H9 (cell line): Measurements from ENCODE around the gene CYGB. TPM values are rescaled to one million over a fixed set of nuclear protein-coding genes. Genes with fewer than 3 reads are reported as not detected.

Experiments
- DNase-seq: peaks from one replicate; pipeline ENCODE4 v3.0.0-alpha.2; 2017
- H2AFZ ChIP-seq: one replicate; pipeline ENCODE4 v1.6.1; 2013; ENCODE audit warnings: mild to moderate bottlenecking, low read length, control low read depth, moderate library complexity
- H2AK5ac ChIP-seq: 2 replicates; pipeline ENCODE4 v1.6.1; 2013; ENCODE audit warnings: low read length, control low read depth, mixed read lengths; ENCODE audit not compliant: insufficient read length
- H2BK120ac ChIP-seq: one replicate; pipeline ENCODE4 v1.6.1; 2013; ENCODE audit warnings: low read depth, mild to moderate bottlenecking, low read length, control low read depth, inconsistent platforms; ENCODE audit not compliant: poor library complexity, severe bottlenecking
- H2BK12ac ChIP-seq: 2 replicates; pipeline ENCODE4 v1.6.1; 2013; ENCODE audit warnings: low read length, control low read depth, mixed read lengths, low read depth; ENCODE audit not compliant: insufficient read length
- H2BK15ac ChIP-seq: 2 replicates; pipeline ENCODE4 v1.6.1; 2013; ENCODE audit warnings: low read depth, low read length, control low read depth
- H2BK20ac ChIP-seq: one replicate; pipeline ENCODE4 v1.6.1; 2013; ENCODE audit warnings: low read depth, mild to moderate bottlenecking, low read length, control low read depth, inconsistent platforms; ENCODE audit not compliant: poor library complexity, severe bottlenecking
- H2BK5ac ChIP-seq: 2 replicates; pipeline ENCODE4 v1.6.1; 2013; ENCODE audit warnings: low read length, control low read depth, mixed read lengths; ENCODE audit not compliant: insufficient read length
- H3K14ac ChIP-seq: 2 replicates; pipeline ENCODE4 v1.6.1; 2013; ENCODE audit warnings: low read length, control low read depth; ENCODE audit not compliant: insufficient read depth
- H3K18ac ChIP-seq: 2 replicates; pipeline ENCODE4 v1.6.1; 2013; ENCODE audit warnings: low read depth, mild to moderate bottlenecking, mixed read lengths, low read length, control low read depth; ENCODE audit not compliant: insufficient read length
- H3K23ac ChIP-seq: 2 replicates; pipeline ENCODE4 v1.6.1; 2013; ENCODE audit warnings: low read length, control low read depth, mixed read lengths, low read depth; ENCODE audit not compliant: insufficient read length
- H3K23me2 ChIP-seq: 2 replicates; pipeline ENCODE4 v1.6.1; 2013; ENCODE audit warnings: low read depth, mild to moderate bottlenecking, mixed read lengths, low read length, control low read depth; ENCODE audit not compliant: insufficient read length, poor library complexity, severe bottlenecking
- H3K27ac ChIP-seq: 2 replicates; pipeline ENCODE4 v1.5.1; 2013; ENCODE audit warnings: low read length, control low read depth, mixed read lengths, low read depth; ENCODE audit not compliant: insufficient read length
- H3K27me3 ChIP-seq: 2 replicates; pipeline ENCODE4 v1.6.1; 2013; ENCODE audit warnings: low read length, control low read depth, inconsistent platforms; ENCODE audit not compliant: insufficient read depth
- H3K4ac ChIP-seq: 2 replicates; pipeline ENCODE4 v1.6.1; 2013; ENCODE audit warnings: low read depth, mild to moderate bottlenecking, control low read depth, inconsistent platforms, low read length, moderate library complexity
- H3K4me1 ChIP-seq: 2 replicates; pipeline ENCODE4 v1.6.1; 2013; ENCODE audit warnings: low read length, control low read depth, inconsistent platforms; ENCODE audit not compliant: insufficient read depth
- H3K4me2 ChIP-seq: 2 replicates; pipeline ENCODE4 v1.6.1; 2013; ENCODE audit warnings: low read length, control low read depth, mixed read lengths; ENCODE audit not compliant: insufficient read length, insufficient read depth
- H3K56ac ChIP-seq: 2 replicates; pipeline ENCODE4 v1.6.1; 2013; ENCODE audit warnings: low read depth, mild to moderate bottlenecking, mixed read lengths, low read length, control low read depth; ENCODE audit not compliant: insufficient read length
- H3K79me1 ChIP-seq: 2 replicates; pipeline ENCODE4 v1.6.1; 2013; ENCODE audit warnings: low read depth, mild to moderate bottlenecking, moderate library complexity, low read length, control low read depth, inconsistent platforms; ENCODE audit not compliant: insufficient read depth, poor library complexity, severe bottlenecking
- H3K79me2 ChIP-seq: 2 replicates; pipeline ENCODE4 v1.6.1; 2013; ENCODE audit warnings: low read length, control low read depth, inconsistent platforms; ENCODE audit not compliant: insufficient read depth
- H3K9ac ChIP-seq: 2 replicates; pipeline ENCODE4 v1.6.1; 2013; ENCODE audit warnings: low read length, control low read depth, mixed read lengths; ENCODE audit not compliant: insufficient read length; ENCODE audit errors: extremely low read depth
- H3K9me3 ChIP-seq: one replicate; pipeline ENCODE4 v1.6.1; 2013; ENCODE audit warnings: low read depth, low read length, inconsistent platforms; ENCODE audit not compliant: control insufficient read depth
- H3T11ph ChIP-seq: one replicate; pipeline ENCODE4 v1.6.1; 2013; ENCODE audit warnings: mild to moderate bottlenecking, low read length, control low read depth, inconsistent platforms
- H4K20me1 ChIP-seq: one replicate; pipeline ENCODE4 v1.6.1; 2013; ENCODE audit not compliant: control insufficient read depth, insufficient read length, insufficient read depth
- H4K5ac ChIP-seq: 2 replicates; pipeline ENCODE4 v1.6.1; 2013; ENCODE audit warnings: low read depth, mild to moderate bottlenecking, mixed read lengths, low read length, control low read depth; ENCODE audit not compliant: insufficient read length
- H4K8ac ChIP-seq: replicated peaks from 2 replicates; pipeline ENCODE4 v1.6.1; 2013; ENCODE audit warnings: low read length, control low read depth, mixed read lengths, low read depth; ENCODE audit not compliant: insufficient read length
- H4K91ac ChIP-seq: 2 replicates; pipeline ENCODE4 v1.6.1; 2013; ENCODE audit warnings: low read depth, mild to moderate bottlenecking, moderate library complexity, mixed read lengths, low read length, control low read depth; ENCODE audit not compliant: insufficient read length
- H3K27ac Mint-ChIP-seq, 3 experiments: 2 replicates in 2 of 3; 3 replicates in 1 of 3; pipeline ENCODE4 v1.8.0; 2020 to 2021; ENCODE audit warnings: mixed read lengths in 3 of 3, mild to moderate bottlenecking in 1 of 3, moderate library complexity in 1 of 3
- H3K27me3 Mint-ChIP-seq: 2 replicates; pipeline ENCODE4 v1.8.0; 2021; ENCODE audit warnings: low read depth, mild to moderate bottlenecking, moderate library complexity, mixed read lengths
- H3K36me3 Mint-ChIP-seq, 3 experiments: 2 replicates in 2 of 3; 3 replicates in 1 of 3; pipeline ENCODE4 v1.8.0; 2020 to 2021; ENCODE audit warnings: low read depth in 3 of 3, mixed read lengths in 3 of 3; ENCODE audit not compliant: insufficient read depth in 1 of 3
- H3K4me1 Mint-ChIP-seq, 2 experiments: 2 replicates each; pipeline ENCODE4 v1.8.0; 2020; ENCODE audit warnings: mixed read lengths in 2 of 2
- H3K4me3 Mint-ChIP-seq, 2 experiments: 2 replicates in 1 of 2; 3 replicates in 1 of 2; pipeline ENCODE4 v1.8.0; 2020 to 2021; ENCODE audit warnings: mild to moderate bottlenecking in 2 of 2, mixed read lengths in 2 of 2, moderate library complexity in 1 of 2
- H3K9me3 Mint-ChIP-seq, 2 experiments: 2 replicates in 1 of 2; 3 replicates in 1 of 2; pipeline ENCODE4 v1.8.0; 2020; ENCODE audit warnings: mild to moderate bottlenecking in 2 of 2, mixed read lengths in 2 of 2, moderate library complexity in 1 of 2
- CTCF ChIP-seq: fragments of 200-600 bp; sonication (generic); conservative IDR thresholded peaks from 3 replicates; pipeline ENCODE4 v1.8.0; 2021; ENCODE audit warnings: antibody characterized with exemption, mild to moderate bottlenecking
- WGBS: extraction: QIAGEN DNeasy Blood & Tissue Kit; methylation state at CpG from one replicate; pipeline ENCODE4 v1.1.7; 2013; ENCODE audit warnings: missing lambda C conversion rate, low lambda C conversion rate, mixed read lengths; ENCODE audit not compliant: insufficient read length; ENCODE audit errors: extremely low coverage; 5-methylcytosine and 5-hydroxymethylcytosine counted together
- total RNA-seq: library from RNA; stranded (reverse); gene quantifications from 2 replicates; pipeline ENCODE4 v1.2.1, GENCODE V29; 2021

CYGB gene
- total RNA-seq, 1 experiment from 2014 or later: 2.4 TPM

GRCh38 chr17:76569607-76570279, 32.2 kb upstream of the CYGB start:
- H3K27me3 Mint-ChIP-seq: no peaks in the 10 kb centered on the region
- Histone ChIP-seq H3K79me1 (no peaks in the 10 kb centered on the region), H3K23me2 (no peaks in the 10 kb centered on the region), H2BK20ac (no peak overlapping the region), H3K23ac (no peak overlapping the region), H3K4me1 (no peaks in the 10 kb centered on the region; the same call in 1 of the 2 replicates), H3K4ac (no peak overlapping the region), H3K9me3 (no peaks in the 10 kb centered on the region), H3K27me3 (no peaks in the 10 kb centered on the region), H4K8ac (no peak overlapping the region), H3K79me2 (no peaks in the 10 kb centered on the region), H3T11ph (no peak overlapping the region), H3K14ac (no peak overlapping the region), H2BK12ac (no peak overlapping the region), H2AK5ac (no peak overlapping the region), H2BK5ac (no peak overlapping the region), H4K20me1 (no peaks in the 10 kb centered on the region), H3K9ac (no peak overlapping the region), H3K18ac (no peak overlapping the region), H4K5ac (no peak overlapping the region), H3K27ac (no peak overlapping the region), H4K91ac (no peak overlapping the region), H2AFZ (no peak overlapping the region), H2BK120ac (no peak overlapping the region), H2BK15ac (no peak overlapping the region), H3K56ac (no peak overlapping the region), H3K4me2 (no peak overlapping the region)
- no peak overlapping the region; a peak in 1 of 5 replicates for H3K4me3 Mint-ChIP-seq
- TF ChIP-seq CTCF: no peak
- no CpG with 5 or more reads among the region's 18 CpGs for WGBS
- no peaks in the 10 kb centered on the region for H3K9me3 Mint-ChIP-seq
- peak; percentile 49 for DNase-seq
- peak overlapping the region in 1 of 3 experiments; percentile 48; a peak in 1 of 7 replicates for H3K27ac Mint-ChIP-seq
- peaks cover 6 to 30% (median 9%) of the 10 kb centered on the region in 3 experiments; a peak in 6 of 7 replicates for H3K36me3 Mint-ChIP-seq
- peaks cover 36 to 40% of the 10 kb centered on the region in 2 experiments for H3K4me1 Mint-ChIP-seq
